ENCODE data around the gene LTC4S. TPM values are rescaled to one million over a fixed set of nuclear protein-coding genes. Genes with fewer than 3 reads are reported as not detected.
A peak's percentile ranks its signal among the peaks of the same experiment; 100 is the strongest.

Gene LTC4S
- total and polyA plus RNA-seq, 9 of the 15 experiments (the other 6 are each of a cell fraction or from before 2014, with no cell fraction given): 0.17 to 0.77 (median 0.75) TPM; not detected in 6

DNA sequence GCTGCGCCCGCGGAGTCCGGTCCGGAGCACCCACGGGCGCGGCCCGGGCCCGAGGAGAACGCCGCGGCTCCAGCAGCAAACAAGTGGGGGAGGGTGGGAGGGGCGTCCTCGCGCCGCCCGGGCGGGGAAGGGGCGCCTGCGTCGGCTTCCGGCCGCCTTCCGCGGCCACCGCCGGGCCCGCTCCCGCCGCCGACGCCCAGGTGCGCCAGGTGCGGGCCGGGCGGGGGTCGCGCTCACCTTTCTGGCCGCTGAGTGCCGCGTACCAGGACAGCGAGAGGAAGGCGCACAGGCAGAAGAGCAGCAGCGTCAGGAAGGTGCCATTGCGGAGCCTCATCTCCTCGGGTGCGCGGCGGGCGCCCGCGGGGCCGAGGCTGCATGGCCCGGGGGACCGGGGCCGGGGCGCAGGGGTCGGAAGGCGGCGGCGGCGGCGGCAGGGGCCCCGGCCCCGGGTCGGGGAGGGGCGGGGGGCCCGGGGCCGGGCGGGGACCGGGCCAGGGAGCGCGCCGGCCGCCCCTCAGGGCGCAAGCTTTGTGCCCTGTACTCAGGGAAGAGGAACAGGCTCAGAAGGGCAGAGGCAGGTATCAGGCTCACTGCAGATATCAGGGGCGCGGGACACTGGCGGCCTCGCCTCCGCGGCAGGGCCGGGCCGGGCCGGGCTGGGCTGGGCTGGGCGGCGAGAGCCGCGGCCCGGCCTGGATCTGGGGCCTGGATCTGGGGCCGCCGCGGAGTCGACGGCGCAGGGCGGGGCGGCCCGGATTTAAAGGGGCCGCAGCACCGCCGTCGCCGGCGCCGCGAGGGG, 12.7 kb downstream of the LTC4S start, which contains the start of gene MGAT4B (continued):
- TF ChIP-seq, protein P1, sequence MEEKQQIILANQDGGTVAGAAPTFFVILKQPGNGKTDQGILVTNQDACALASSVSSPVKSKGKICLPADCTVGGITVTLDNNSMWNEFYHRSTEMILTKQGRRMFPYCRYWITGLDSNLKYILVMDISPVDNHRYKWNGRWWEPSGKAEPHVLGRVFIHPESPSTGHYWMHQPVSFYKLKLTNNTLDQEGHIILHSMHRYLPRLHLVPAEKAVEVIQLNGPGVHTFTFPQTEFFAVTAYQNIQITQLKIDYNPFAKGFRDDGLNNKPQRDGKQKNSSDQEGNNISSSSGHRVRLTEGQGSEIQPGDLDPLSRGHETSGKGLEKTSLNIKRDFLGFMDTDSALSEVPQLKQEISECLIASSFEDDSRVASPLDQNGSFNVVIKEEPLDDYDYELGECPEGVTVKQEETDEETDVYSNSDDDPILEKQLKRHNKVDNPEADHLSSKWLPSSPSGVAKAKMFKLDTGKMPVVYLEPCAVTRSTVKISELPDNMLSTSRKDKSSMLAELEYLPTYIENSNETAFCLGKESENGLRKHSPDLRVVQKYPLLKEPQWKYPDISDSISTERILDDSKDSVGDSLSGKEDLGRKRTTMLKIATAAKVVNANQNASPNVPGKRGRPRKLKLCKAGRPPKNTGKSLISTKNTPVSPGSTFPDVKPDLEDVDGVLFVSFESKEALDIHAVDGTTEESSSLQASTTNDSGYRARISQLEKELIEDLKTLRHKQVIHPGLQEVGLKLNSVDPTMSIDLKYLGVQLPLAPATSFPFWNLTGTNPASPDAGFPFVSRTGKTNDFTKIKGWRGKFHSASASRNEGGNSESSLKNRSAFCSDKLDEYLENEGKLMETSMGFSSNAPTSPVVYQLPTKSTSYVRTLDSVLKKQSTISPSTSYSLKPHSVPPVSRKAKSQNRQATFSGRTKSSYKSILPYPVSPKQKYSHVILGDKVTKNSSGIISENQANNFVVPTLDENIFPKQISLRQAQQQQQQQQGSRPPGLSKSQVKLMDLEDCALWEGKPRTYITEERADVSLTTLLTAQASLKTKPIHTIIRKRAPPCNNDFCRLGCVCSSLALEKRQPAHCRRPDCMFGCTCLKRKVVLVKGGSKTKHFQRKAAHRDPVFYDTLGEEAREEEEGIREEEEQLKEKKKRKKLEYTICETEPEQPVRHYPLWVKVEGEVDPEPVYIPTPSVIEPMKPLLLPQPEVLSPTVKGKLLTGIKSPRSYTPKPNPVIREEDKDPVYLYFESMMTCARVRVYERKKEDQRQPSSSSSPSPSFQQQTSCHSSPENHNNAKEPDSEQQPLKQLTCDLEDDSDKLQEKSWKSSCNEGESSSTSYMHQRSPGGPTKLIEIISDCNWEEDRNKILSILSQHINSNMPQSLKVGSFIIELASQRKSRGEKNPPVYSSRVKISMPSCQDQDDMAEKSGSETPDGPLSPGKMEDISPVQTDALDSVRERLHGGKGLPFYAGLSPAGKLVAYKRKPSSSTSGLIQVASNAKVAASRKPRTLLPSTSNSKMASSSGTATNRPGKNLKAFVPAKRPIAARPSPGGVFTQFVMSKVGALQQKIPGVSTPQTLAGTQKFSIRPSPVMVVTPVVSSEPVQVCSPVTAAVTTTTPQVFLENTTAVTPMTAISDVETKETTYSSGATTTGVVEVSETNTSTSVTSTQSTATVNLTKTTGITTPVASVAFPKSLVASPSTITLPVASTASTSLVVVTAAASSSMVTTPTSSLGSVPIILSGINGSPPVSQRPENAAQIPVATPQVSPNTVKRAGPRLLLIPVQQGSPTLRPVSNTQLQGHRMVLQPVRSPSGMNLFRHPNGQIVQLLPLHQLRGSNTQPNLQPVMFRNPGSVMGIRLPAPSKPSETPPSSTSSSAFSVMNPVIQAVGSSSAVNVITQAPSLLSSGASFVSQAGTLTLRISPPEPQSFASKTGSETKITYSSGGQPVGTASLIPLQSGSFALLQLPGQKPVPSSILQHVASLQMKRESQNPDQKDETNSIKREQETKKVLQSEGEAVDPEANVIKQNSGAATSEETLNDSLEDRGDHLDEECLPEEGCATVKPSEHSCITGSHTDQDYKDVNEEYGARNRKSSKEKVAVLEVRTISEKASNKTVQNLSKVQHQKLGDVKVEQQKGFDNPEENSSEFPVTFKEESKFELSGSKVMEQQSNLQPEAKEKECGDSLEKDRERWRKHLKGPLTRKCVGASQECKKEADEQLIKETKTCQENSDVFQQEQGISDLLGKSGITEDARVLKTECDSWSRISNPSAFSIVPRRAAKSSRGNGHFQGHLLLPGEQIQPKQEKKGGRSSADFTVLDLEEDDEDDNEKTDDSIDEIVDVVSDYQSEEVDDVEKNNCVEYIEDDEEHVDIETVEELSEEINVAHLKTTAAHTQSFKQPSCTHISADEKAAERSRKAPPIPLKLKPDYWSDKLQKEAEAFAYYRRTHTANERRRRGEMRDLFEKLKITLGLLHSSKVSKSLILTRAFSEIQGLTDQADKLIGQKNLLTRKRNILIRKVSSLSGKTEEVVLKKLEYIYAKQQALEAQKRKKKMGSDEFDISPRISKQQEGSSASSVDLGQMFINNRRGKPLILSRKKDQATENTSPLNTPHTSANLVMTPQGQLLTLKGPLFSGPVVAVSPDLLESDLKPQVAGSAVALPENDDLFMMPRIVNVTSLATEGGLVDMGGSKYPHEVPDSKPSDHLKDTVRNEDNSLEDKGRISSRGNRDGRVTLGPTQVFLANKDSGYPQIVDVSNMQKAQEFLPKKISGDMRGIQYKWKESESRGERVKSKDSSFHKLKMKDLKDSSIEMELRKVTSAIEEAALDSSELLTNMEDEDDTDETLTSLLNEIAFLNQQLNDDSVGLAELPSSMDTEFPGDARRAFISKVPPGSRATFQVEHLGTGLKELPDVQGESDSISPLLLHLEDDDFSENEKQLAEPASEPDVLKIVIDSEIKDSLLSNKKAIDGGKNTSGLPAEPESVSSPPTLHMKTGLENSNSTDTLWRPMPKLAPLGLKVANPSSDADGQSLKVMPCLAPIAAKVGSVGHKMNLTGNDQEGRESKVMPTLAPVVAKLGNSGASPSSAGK (IDR thresholded peaks at IDR 0.05): no peak
- TF ChIP-seq EP400 (IDR thresholded peaks at IDR 0.05): 0 out of 2 replicates have a peak, but pooled peaks have one; percentile 18
- TF ChIP-seq ZNF133 (CRISPR knock-in tag; IDR thresholded peaks at IDR 0.05): no peak
- TF ChIP-seq, protein P2, sequence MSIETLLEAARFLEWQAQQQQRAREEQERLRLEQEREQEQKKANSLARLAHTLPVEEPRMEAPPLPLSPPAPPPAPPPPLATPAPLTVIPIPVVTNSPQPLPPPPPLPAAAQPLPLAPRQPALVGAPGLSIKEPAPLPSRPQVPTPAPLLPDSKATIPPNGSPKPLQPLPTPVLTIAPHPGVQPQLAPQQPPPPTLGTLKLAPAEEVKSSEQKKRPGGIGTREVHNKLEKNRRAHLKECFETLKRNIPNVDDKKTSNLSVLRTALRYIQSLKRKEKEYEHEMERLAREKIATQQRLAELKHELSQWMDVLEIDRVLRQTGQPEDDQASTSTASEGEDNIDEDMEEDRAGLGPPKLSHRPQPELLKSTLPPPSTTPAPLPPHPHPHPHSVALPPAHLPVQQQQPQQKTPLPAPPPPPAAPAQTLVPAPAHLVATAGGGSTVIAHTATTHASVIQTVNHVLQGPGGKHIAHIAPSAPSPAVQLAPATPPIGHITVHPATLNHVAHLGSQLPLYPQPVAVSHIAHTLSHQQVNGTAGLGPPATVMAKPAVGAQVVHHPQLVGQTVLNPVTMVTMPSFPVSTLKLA (conservative IDR thresholded peaks at IDR 0.05): 0 out of 4 replicates have a peak, but pooled peaks of 1 of the 2 experiments have one; percentile 2
- TF ChIP-seq HDAC8 (tag; IDR thresholded peaks at IDR 0.05): no peak
- no peak for TF ChIP-seq ZNF140 (CRISPR knock-in tag; IDR thresholded peaks at IDR 0.05)
- peak; percentile 12; the same call in 1 of the 2 replicates for TF ChIP-seq MEF2A (IDR thresholded peaks at IDR 0.05; ENCODE audit: control insufficient read depth, low read depth, low read length)
- TF ChIP-seq, protein P3, sequence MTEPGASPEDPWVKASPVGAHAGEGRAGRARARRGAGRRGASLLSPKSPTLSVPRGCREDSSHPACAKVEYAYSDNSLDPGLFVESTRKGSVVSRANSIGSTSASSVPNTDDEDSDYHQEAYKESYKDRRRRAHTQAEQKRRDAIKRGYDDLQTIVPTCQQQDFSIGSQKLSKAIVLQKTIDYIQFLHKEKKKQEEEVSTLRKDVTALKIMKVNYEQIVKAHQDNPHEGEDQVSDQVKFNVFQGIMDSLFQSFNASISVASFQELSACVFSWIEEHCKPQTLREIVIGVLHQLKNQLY (CRISPR knock-in tag; conservative IDR thresholded peaks at IDR 0.05): no peak
- TF ChIP-seq RBFOX2 (IDR thresholded peaks at IDR 0.05; ENCODE audit: low read depth, low read length): peak; percentile 68
- TF ChIP-seq KDM4B (IDR thresholded peaks at IDR 0.05; ENCODE audit: borderline replicate concordance in 2 of 2, low read depth in 1 of 2): no peak
- no peak for TF ChIP-seq NR2C1 (IDR thresholded peaks at IDR 0.05)
- no peak for TF ChIP-seq NR2C1 (tag; IDR thresholded peaks at IDR 0.05)
- no peak for TF ChIP-seq HNRNPK (IDR thresholded peaks at IDR 0.05; ENCODE audit: low read depth, low read length, poor library complexity, severe bottlenecking)

All from K562 (cell line).